ENCODE measurements around the gene TMEM198.

TMEM198 gene

GRCh38 chr2:219575566-219576504 is 32.0 kb downstream of the TMEM198 start:
- TF ChIP-seq EZH2 (IDR thresholded peaks at IDR 0.05), result no peak
- no peak for TF ChIP-seq FOXP2 (optimal IDR thresholded peaks at IDR 0.05; ENCODE audit: control extremely low read depth, extremely low read length, insufficient read depth)
- no peak for TF ChIP-seq POLR2AphosphoS5 (IDR thresholded peaks at IDR 0.05; ENCODE audit: borderline replicate concordance, low read depth, low read length)
- Histone ChIP-seq H3K27ac (no peak overlapping the region), H3K9ac (ENCODE audit: insufficient read length) (no peak overlapping the region), H3K36me3 (ENCODE audit: insufficient read depth, low read length) (no peaks in the 10 kb centered on the region), H3K9me3 (ENCODE audit: low read depth, low read length) (no peaks in the 10 kb centered on the region), H3K4me3 (no peak overlapping the region)
- DNase-seq (ENCODE audit: low read depth, low spot score), result no peak

- H3K27ac ChIP-seq, result no peak overlapping the region
- no peak overlapping the region for H3K9ac ChIP-seq (ENCODE audit: insufficient read length)
- no peak overlapping the region for H3K4me3 ChIP-seq
- TF ChIP-seq FOXP2 (optimal IDR thresholded peaks at IDR 0.05; ENCODE audit: control extremely low read depth, extremely low read length, insufficient read depth) (no peak), EZH2 (IDR thresholded peaks at IDR 0.05) (no peak), POLR2AphosphoS5 (IDR thresholded peaks at IDR 0.05; ENCODE audit: borderline replicate concordance, low read depth, low read length) (no peak)
- no peaks in the 10 kb centered on the region for H3K36me3 ChIP-seq (ENCODE audit: insufficient read depth, low read length)
- no peak for DNase-seq (ENCODE audit: low read depth, low spot score)
- H3K9me3 ChIP-seq (ENCODE audit: low read depth, low read length), result no peaks in the 10 kb centered on the region
Observed at GRCh38 chr2:219576505-219577388, 32.9 kb downstream of the TMEM198 start.

GRCh38 chr2:219578811-219579613 is 35.2 kb downstream of the TMEM198 start:
- Histone ChIP-seq H3K36me3 (ENCODE audit: insufficient read depth, low read length) (no peaks in the 10 kb centered on the region), H3K9ac (ENCODE audit: insufficient read length) (no peak overlapping the region), H3K4me3 (no peak overlapping the region), H3K27ac (no peak overlapping the region), H3K9me3 (ENCODE audit: low read depth, low read length) (no peaks in the 10 kb centered on the region)
- TF ChIP-seq FOXP2 (optimal IDR thresholded peaks at IDR 0.05; ENCODE audit: control extremely low read depth, extremely low read length, insufficient read depth) (no peak), EZH2 (IDR thresholded peaks at IDR 0.05) (no peak), POLR2AphosphoS5 (IDR thresholded peaks at IDR 0.05; ENCODE audit: borderline replicate concordance, low read depth, low read length) (no peak)
- no peak for DNase-seq (ENCODE audit: low read depth, low spot score)

- H3K4me3 ChIP-seq, result no peak overlapping the region
Observed at GRCh38 chr2:219581346-219581745, 37.5 kb downstream of the TMEM198 start.

GRCh38 chr2:219591091-219591490 is 47.3 kb downstream of the TMEM198 start:
- TF ChIP-seq FOXP2 (optimal IDR thresholded peaks at IDR 0.05; ENCODE audit: control extremely low read depth, extremely low read length, insufficient read depth), result no peak
- no peak for TF ChIP-seq POLR2AphosphoS5 (IDR thresholded peaks at IDR 0.05; ENCODE audit: borderline replicate concordance, low read depth, low read length)
- no peak for TF ChIP-seq EZH2 (IDR thresholded peaks at IDR 0.05)
- H3K9ac ChIP-seq (ENCODE audit: insufficient read length), result no peak overlapping the region

More at GRCh38 chr2:219581346-219581745, 37.5 kb downstream of the TMEM198 start:
- no peaks in the 10 kb centered on the region for H3K9me3 ChIP-seq (ENCODE audit: low read depth, low read length)
- no peaks in the 10 kb centered on the region for H3K36me3 ChIP-seq (ENCODE audit: insufficient read depth, low read length)
- no peak for TF ChIP-seq EZH2 (IDR thresholded peaks at IDR 0.05)
- no peak for TF ChIP-seq FOXP2 (optimal IDR thresholded peaks at IDR 0.05; ENCODE audit: control extremely low read depth, extremely low read length, insufficient read depth)
- TF ChIP-seq POLR2AphosphoS5 (IDR thresholded peaks at IDR 0.05; ENCODE audit: borderline replicate concordance, low read depth, low read length), result no peak
- H3K9ac ChIP-seq (ENCODE audit: insufficient read length), result no peak overlapping the region
- no peak overlapping the region for H3K27ac ChIP-seq
- DNase-seq (ENCODE audit: low read depth, low spot score), result no peak

GRCh38 chr2:219592736-219593135 is 48.9 kb downstream of the TMEM198 start:
- no peak for DNase-seq (ENCODE audit: low read depth, low spot score)
- no peak for TF ChIP-seq EZH2 (IDR thresholded peaks at IDR 0.05)
- peak; percentile 44 for TF ChIP-seq POLR2AphosphoS5 (IDR thresholded peaks at IDR 0.05; ENCODE audit: borderline replicate concordance, low read depth, low read length)
- Histone ChIP-seq H3K4me3 (no peak overlapping the region), H3K36me3 (ENCODE audit: insufficient read depth, low read length) (no peaks in the 10 kb centered on the region), H3K27ac (no peak overlapping the region), H3K9me3 (ENCODE audit: low read depth, low read length) (no peaks in the 10 kb centered on the region), H3K9ac (ENCODE audit: insufficient read length) (no peak overlapping the region)

More at GRCh38 chr2:219591091-219591490, 47.3 kb downstream of the TMEM198 start:
- Histone ChIP-seq H3K9me3 (ENCODE audit: low read depth, low read length) (no peaks in the 10 kb centered on the region), H3K4me3 (no peak overlapping the region), H3K27ac (no peak overlapping the region), H3K36me3 (ENCODE audit: insufficient read depth, low read length) (no peaks in the 10 kb centered on the region)
- no peak for DNase-seq (ENCODE audit: low read depth, low spot score)

GRCh38 chr2:219593154-219593553 is 49.3 kb downstream of the TMEM198 start:
- H3K36me3 ChIP-seq (ENCODE audit: insufficient read depth, low read length), result no peaks in the 10 kb centered on the region
- no peak for DNase-seq (ENCODE audit: low read depth, low spot score)
- no peak overlapping the region for H3K27ac ChIP-seq
- H3K4me3 ChIP-seq, result no peak overlapping the region
- H3K9ac ChIP-seq (ENCODE audit: insufficient read length), result no peak overlapping the region
- no peaks in the 10 kb centered on the region for H3K9me3 ChIP-seq (ENCODE audit: low read depth, low read length)
- TF ChIP-seq POLR2AphosphoS5 (IDR thresholded peaks at IDR 0.05; ENCODE audit: borderline replicate concordance, low read depth, low read length) (no peak), EZH2 (IDR thresholded peaks at IDR 0.05) (no peak), FOXP2 (optimal IDR thresholded peaks at IDR 0.05; ENCODE audit: control extremely low read depth, extremely low read length, insufficient read depth) (no peak)

Data from SK-N-MC (cell line).